ENCODE results near the gene PAPSS2. TPM values are rescaled to one million over a fixed set of nuclear protein-coding genes. Genes with fewer than 3 reads are reported as not detected.

The PAPSS2 gene
- total RNA-seq, 1 donor from 2014 or later: 7.3 TPM

DNA sequence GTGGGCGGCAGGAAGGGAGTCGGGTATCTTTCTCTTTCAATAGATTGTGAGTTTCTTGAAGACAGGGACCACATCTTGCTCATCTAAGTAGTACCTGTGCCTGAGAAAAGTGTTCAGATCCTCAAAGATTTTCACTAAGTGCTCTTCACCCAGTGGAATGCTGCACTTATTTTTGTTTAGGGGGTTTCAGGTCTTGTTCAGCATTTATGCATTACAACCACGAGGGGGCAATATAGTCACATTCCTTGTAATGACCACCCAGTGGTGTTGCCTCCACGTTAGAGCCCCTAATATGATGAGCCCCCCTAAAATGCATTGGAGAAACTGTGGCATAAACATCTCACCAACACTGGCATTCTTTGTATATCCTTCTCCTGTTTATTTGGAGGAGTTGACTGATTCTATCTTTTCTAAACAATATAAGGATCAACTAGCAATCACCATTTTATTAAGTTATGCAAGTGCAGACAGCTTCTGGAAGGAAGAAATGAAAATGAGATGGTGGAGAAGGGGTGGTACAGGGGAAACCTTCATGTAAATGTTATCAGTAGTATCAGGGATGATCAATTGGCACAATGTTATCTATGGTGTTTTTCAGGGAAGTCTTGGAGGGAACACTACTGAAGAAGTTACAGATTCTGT, 3.1 kb upstream of the PAPSS2 start:
- Mint-ChIP-seq H3K4me3 (ENCODE audit: low read depth) (no peak overlapping the region), H3K27ac (no peak overlapping the region), H3K27me3 (peaks cover 39% of the 10 kb centered on the region), H3K4me1 (ENCODE audit: low read depth) (peaks cover 10% of the 10 kb centered on the region), H3K9me3 (ENCODE audit: low read depth) (no peaks in the 10 kb centered on the region), H3K36me3 (ENCODE audit: insufficient read depth) (no peaks in the 10 kb centered on the region)
- TF ChIP-seq, protein P1, sequence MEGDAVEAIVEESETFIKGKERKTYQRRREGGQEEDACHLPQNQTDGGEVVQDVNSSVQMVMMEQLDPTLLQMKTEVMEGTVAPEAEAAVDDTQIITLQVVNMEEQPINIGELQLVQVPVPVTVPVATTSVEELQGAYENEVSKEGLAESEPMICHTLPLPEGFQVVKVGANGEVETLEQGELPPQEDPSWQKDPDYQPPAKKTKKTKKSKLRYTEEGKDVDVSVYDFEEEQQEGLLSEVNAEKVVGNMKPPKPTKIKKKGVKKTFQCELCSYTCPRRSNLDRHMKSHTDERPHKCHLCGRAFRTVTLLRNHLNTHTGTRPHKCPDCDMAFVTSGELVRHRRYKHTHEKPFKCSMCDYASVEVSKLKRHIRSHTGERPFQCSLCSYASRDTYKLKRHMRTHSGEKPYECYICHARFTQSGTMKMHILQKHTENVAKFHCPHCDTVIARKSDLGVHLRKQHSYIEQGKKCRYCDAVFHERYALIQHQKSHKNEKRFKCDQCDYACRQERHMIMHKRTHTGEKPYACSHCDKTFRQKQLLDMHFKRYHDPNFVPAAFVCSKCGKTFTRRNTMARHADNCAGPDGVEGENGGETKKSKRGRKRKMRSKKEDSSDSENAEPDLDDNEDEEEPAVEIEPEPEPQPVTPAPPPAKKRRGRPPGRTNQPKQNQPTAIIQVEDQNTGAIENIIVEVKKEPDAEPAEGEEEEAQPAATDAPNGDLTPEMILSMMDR (IDR thresholded peaks at IDR 0.05; ENCODE audit: unreplicated experiment): peak; percentile 81
- DNase-seq (ENCODE audit: low spot score, unreplicated experiment): no peak

DNA sequence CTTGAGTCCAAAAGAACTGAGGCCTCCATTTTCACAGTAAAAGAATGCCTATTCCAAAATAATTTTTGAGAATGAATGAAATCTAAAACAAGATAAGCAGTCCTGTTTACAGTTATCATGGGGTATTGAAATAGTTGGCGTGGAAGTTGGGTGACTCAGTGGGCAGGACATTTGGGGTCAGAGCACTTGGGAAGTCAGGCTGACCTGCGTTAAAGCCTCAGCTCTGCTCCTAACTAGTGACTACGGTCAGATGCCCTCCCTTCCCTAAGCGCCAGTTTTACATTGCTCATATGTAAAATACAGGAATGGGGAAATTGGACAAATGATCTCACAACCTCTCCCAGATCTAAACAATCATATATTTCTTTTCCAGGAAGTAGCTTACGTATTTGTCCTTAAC, 2.3 kb upstream of the PAPSS2 start:
- Mint-ChIP-seq H3K9me3 (ENCODE audit: low read depth) (no peaks in the 10 kb centered on the region), H3K27me3 (peaks cover 42% of the 10 kb centered on the region), H3K4me1 (ENCODE audit: low read depth) (peaks cover 15% of the 10 kb centered on the region), H3K4me3 (ENCODE audit: low read depth) (no peak overlapping the region), H3K36me3 (ENCODE audit: insufficient read depth) (no peaks in the 10 kb centered on the region), H3K27ac (no peak overlapping the region)
- TF ChIP-seq, protein P1 (IDR thresholded peaks at IDR 0.05; ENCODE audit: unreplicated experiment): no peak
- no peak for DNase-seq (ENCODE audit: low spot score, unreplicated experiment)

DNA sequence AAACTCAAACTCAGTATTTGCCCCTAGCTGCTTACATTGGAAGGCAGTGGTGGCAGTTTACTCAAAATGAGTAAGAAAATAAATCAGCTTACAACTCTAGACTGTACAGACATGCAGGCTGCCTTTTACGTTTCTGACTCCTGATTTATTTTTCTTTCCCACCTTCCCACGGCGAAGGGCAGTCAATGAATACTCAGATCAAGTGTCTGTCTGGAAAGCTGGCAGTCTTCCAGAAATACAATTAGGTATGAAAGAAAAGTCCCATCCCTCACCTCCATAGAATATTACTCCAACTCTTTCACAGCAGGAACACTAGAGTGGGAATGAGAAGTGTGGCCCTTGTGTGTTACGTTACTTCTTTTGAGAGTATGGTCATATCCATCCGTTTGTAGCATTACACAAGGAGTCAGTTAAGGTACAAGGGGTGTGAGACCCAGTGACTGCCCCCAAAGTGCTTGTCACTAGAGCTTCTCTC, 1.3 kb upstream of the PAPSS2 start:
- H3K4me1 Mint-ChIP-seq (ENCODE audit: low read depth): peaks cover 15% of the 10 kb centered on the region
- H3K4me3 Mint-ChIP-seq (ENCODE audit: low read depth): no peak overlapping the region
- TF ChIP-seq, protein P1 (IDR thresholded peaks at IDR 0.05; ENCODE audit: unreplicated experiment): no peak
- H3K27ac Mint-ChIP-seq: no peak overlapping the region
- H3K9me3 Mint-ChIP-seq (ENCODE audit: low read depth): no peaks in the 10 kb centered on the region
- no peaks in the 10 kb centered on the region for H3K36me3 Mint-ChIP-seq (ENCODE audit: insufficient read depth)
- no peak for DNase-seq (ENCODE audit: low spot score, unreplicated experiment)
- peaks cover 42% of the 10 kb centered on the region for H3K27me3 Mint-ChIP-seq

DNA sequence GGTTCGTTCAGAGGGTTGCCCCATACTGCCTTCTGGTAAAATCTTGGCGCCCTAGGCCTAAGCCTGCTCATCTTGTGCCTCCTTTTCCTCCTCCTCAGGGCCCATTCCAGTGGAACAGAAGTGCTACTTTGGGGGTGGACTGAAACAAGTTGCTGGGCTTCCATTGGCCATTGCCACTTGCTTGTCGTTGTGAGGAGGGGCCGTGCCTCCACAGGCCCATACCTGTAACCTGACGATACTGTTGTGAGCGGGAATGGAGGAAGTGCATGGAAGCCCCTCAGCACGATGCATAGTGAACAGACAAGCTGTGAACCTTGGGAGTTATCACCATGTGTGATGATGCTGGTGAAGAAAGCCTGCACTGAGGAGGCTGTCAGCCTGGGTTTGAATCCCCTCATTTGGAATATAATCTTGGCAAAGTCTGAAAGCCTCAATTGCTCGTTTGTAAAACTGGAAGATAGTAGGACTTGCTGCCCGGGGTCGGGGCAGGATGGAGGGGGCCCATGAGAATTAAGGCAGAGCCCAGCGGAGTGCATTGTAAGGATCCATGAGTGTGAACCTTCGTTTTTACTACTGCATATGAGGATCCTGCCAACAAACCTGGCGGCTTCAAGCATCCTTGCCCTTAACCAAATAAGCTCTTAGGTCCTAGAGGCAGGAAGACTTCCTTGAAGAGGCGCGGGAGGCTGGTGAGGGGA, 671 bp upstream of the PAPSS2 start:
- no peaks in the 10 kb centered on the region for H3K36me3 Mint-ChIP-seq (ENCODE audit: insufficient read depth)
- TF ChIP-seq, protein P1 (IDR thresholded peaks at IDR 0.05; ENCODE audit: unreplicated experiment): no peak
- H3K4me1 Mint-ChIP-seq (ENCODE audit: low read depth): peaks cover 15% of the 10 kb centered on the region
- DNase-seq (ENCODE audit: low spot score, unreplicated experiment): no peak
- H3K27me3 Mint-ChIP-seq: peaks cover 42% of the 10 kb centered on the region
- H3K27ac Mint-ChIP-seq: no peak overlapping the region
- H3K4me3 Mint-ChIP-seq (ENCODE audit: low read depth): peak overlapping the region; percentile 76
- no peaks in the 10 kb centered on the region for H3K9me3 Mint-ChIP-seq (ENCODE audit: low read depth)

DNA sequence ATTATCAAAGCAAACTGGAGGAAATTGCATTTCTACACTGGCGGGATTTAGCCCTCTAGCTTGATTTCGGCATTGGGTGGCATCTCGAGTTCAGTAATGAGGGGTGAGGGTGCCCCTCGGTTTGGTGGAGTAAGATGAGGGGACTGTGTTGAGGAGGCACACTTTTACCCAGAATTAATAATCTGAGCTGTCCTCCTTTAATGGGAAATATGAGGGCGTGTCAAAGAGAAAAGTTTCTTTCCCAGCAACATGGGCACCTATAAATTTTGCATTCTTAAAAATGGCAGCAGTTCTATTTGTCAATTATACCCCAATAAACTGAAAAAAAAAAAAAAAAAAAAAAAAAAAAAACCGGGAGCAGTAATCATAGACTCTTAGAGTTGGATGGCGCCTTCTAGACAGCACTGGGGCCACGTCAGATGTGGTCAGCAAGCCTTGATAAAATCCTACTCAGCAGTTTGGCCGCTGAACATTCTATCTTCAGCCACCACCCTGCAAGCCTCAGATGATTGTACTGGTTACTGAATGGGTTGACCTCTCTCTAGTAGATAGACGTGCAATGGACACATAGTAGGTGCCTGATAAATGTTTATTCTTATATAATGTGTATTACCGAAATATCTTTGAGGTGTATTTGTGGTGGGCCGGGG, 931 bp downstream of the PAPSS2 start:
- Mint-ChIP-seq H3K27me3 (peaks cover 42% of the 10 kb centered on the region), H3K36me3 (ENCODE audit: insufficient read depth) (no peaks in the 10 kb centered on the region), H3K9me3 (ENCODE audit: low read depth) (no peaks in the 10 kb centered on the region), H3K4me3 (ENCODE audit: low read depth) (peak overlapping the region; percentile 82), H3K4me1 (ENCODE audit: low read depth) (peaks cover 15% of the 10 kb centered on the region), H3K27ac (peak overlapping the region; percentile 61)
- no peak for DNase-seq (ENCODE audit: low spot score, unreplicated experiment)
- TF ChIP-seq, protein P1 (IDR thresholded peaks at IDR 0.05; ENCODE audit: unreplicated experiment): no peak
